ENCODE results near the gene FHL2.
"Not testable (repeated sequence)": the region's sequence is repeated elsewhere in the genome, so short reads cannot be mapped to it uniquely, and the experiment has no call there.

The FHL2 gene

GRCh38 chr2:105337122-105338019 is 61.5 kb downstream of the FHL2 start, which contains the start of gene C2orf49:
Gene C2orf49 (plus strand): TSS chr2:105337540. CDS start chr2:105337588, 48 bp downstream.
- ATAC-seq: peak; percentile 94 to 96

- ATAC-seq: no peak
Measured at GRCh38 chr2:105336786-105337121, 62.1 kb downstream of the FHL2 start.

- ATAC-seq: no peak
Measured at GRCh38 chr2:105335469-105335868, 63.4 kb downstream of the FHL2 start.

GRCh38 chr2:105334211-105334610 is 64.6 kb downstream of the FHL2 start:
- ATAC-seq: no peak

DNA sequence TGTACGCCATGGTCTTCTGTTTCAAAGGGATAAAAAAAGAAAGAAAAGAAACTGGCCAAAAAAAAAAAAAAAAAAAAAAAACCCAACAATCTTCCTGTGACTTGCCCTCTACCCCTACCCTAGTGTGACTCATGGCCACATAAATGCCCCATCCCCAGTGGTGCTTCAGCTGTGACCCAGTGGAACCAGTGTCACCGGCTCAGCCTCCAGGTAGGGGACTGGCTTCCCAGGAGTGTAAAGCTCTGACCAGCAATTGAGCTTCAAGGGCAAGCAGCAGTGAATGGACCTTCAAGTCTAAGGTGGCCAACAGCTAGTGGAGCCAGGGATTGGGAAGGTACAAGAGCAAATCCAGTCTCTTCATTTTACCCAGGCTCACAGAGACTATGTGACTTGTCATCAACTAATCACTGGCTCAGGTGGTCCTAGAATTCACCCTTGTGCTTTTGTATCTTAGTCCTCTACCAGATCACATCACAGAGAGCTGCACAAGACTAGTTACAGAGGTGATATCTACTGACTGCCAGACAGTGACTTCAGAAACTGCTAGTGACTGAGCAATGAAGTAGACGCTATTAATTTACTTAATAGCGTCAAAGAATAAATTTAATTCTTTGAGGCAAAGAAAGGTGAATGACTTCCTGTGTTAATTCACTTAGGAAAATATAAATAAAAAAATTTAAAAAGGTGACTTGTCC is 68.0 kb downstream of the FHL2 start:
- no peak for ATAC-seq

DNA sequence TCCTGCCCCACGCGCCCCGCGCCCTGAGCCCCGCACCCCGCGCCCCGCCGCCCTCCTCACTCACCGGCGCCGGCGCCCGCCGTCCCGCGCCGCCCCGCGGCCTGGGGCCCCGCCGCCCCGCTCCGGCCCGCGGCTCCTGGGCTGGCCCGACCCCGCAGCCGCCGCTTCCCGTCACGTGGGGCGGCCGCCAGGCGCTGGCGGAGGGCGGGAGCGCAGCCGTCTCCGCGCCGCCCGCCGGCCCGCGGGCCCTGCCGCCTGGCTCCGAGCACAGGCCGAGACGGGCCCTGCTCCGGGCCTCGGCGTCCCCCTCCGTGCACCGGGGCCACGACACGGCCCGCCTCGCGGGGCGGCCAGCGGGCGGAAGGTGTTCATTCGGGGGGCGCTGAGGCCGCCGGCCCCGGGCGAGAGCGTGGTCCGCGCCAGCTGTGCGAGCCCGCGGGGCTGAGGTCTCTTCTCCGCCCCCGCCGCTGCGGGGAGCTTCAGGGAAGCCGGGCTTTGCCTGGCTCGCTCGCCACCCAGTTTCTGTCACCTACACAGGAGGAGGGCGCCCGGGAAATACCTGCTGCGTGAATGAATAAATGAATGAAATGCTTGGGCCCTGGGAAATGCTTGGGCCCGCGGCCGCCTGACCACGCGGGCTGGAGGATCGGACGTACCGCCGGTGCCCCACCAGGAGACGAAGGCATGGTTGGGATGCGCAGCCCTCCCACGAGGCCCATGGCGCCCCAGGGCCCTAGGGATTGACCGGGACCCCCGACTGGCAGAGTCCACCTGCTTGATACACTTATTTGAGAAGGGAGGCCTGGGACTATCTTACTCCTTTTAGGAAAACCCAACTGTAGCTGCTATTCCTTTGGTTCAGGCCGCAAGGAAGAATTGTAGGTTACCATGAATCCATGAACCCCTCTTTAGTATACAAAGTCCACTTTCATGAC is 69.0 kb downstream of the FHL2 start, which contains the start of gene TGFBRAP1:
Gene TGFBRAP1 (minus strand): TSS at position 175 of the 935 bp plus-strand sequence. CDS start 21,434 bp downstream, outside the sequence.
- peak; percentile 85 to 88 for ATAC-seq

GRCh38 chr2:105329197-105329554 is 69.7 kb downstream of the FHL2 start:
- peak in 1 of 2 donors; percentile 25 for ATAC-seq

- ATAC-seq: peak in 1 of 2 donors; percentile 14
Measured at GRCh38 chr2:105328281-105329196, 70.3 kb downstream of the FHL2 start.

DNA sequence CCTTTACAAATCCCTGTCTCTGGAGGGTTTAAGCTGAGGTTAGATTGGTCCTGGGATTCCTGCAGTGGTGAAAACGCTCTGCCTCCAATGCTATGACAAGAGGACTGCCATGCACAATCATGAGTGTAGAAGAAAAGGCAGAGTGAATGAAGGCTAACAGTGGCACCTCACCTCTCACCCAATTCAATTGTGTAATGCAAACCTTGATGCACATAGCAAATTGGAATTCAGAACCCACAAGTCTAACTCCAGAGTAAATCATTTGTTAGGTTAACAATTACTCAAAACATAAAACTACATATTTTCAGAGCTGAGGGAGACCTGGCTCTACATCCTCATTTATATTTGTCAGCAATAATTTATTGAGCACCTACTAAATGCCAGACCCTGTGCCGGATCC is 71.2 kb downstream of the FHL2 start:
- ATAC-seq: no peak

DNA sequence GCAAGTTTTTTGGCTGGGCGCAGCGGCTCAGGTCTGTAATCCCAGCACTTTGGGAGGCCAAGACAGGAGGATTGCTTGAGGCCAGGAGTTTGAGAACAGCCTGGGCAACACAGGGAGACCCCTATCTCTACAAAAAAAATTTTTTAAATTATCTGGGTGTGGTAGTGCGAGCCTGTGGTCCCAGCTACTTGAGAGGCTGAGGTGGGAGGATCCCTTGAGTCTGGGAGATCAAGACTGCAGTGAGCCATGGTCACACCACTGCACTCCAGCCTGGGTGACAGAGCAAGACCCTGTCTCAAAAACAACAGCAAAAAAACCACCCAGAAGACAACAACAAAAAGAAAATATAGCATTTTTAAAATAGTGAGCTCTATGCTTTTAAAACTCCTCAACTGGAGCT is 71.6 kb downstream of the FHL2 start:
- not testable (repeated sequence) for ATAC-seq

GRCh38 chr2:105325389-105325963 is 73.4 kb downstream of the FHL2 start:
- no peak for ATAC-seq

GRCh38 chr2:105324732-105325131 is 74.1 kb downstream of the FHL2 start:
- ATAC-seq: no peak

GRCh38 chr2:105324101-105324500 is 74.8 kb downstream of the FHL2 start:
- no peak for ATAC-seq

- ATAC-seq: no peak
Measured at GRCh38 chr2:105323111-105323510, 75.7 kb downstream of the FHL2 start.

DNA sequence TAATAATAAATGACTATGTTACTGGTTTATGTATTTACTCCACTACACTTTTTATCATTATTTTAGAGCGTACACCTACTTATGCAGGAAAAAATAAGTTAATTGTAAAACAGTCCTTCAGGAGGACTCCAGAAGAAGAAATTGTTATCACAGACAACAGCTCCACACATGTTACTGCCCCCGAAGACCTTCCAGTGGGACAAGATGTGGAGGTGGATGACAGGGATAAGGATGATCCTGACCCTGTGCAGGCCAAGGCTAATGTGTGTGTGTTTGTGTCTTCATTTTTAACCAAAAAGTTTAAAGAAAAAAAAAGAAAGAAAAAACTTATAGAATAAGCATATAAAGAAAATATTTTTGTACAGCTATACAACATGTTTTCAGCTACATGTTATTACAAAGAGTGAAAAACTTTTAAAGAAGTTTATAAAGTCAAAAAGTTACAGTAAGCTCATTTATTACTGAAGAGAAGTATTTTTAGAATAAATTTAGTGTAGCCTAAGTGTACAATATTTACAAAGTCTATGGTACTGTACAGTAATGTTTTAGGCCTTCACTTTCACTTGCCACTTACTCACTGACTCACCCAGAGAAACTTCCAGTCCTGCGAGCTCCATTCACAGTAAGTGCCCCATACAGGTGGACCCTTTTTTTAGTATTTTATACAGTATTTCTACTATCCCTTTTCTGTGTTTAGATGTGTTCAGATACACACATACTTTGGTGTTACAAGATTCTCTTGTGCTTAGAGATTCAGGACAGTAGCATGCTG is 76.8 kb downstream of the FHL2 start:
- ATAC-seq: no peak

DNA sequence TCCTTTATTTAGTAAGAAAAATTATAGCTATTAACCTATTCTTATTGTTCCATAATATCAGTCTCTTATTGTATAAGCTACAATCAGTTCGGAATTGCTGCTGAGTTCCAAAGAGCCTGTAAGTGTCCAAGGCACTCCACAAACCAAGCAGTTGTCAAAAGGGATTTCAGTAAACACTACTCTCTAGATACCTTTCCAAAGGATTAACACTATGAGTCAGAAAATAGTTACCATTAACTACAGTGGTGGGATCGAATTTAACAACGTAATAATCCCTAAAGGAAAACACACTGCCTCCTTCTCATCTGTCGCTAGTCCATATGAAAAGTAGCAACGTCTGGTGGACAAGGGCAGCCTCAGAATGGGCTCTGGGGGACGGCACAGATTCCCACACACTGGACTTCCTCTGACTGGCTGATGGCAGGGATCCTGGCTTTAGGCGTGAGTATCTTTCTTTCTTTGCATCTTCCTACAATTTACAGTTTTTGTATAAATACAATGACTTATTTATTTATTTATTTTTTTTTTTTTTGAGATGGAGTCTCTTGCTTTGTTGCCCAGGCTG is 78.1 kb downstream of the FHL2 start:
- ATAC-seq: no peak

GRCh38 chr2:105317937-105318336 is 80.9 kb downstream of the FHL2 start:
- ATAC-seq: no peak

DNA sequence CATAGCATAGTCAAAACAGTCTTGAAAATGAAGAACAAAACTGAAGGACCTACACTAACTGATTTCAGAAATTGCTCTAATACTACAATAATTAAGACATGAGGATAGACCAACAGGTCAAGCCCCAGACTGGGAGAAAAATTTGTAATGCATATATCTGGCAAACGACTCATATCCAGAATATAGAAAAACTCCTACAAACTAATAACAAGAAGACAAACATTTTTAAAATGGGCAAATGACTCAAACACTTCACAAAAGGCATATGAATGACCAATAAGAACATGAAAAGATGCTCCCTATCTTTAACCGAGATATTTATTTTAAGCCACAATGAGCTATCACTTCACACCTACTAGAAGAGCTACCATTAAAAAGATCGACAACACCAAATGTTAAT is 83.5 kb downstream of the FHL2 start:
- peak in 1 of 2 donors; percentile 36 for ATAC-seq

DNA sequence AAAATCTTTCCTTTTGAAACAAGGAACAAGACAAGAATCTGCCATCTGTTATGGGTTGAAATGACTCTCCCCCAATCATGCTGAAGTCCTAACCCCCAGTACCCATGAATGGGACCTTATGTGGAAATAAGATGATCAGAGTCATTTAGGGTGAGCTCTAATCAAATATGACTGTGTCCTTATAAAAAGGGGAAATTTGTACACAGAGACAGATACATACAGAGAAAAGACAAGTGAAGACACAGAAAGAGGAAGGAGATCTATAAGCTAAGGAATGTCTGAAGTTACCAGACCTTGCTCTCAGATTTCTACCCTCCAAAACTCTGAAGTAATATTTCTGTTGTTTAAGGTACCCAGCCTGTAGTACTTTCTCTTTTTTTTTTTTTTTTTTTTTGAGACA is 85.0 kb downstream of the FHL2 start:
- peak in 1 of 2 donors; percentile 49 for ATAC-seq
